Muscle layer of colon (tissue), 2 donors: ENCODE results near the gene NAT14.
"Not testable (repeated sequence)": the region's sequence is repeated elsewhere in the genome, so short reads cannot be mapped to it uniquely, and the experiment has no call there.

Experiments
- H3K27ac ChIP-seq: one replicate; pipeline ENCODE4 v1.7.0; 2013; ENCODE audit warnings: low read depth, mild to moderate bottlenecking, low read length, moderate library complexity
- H3K27me3 ChIP-seq, 2 donors: one replicate each; pipeline ENCODE4 v1.7.0; 2013; ENCODE audit warnings: low read length in 2 of 2, mild to moderate bottlenecking in 2 of 2; ENCODE audit not compliant: insufficient read depth in 2 of 2, control insufficient read depth in 1 of 2
- H3K36me3 ChIP-seq: one replicate; pipeline ENCODE4 v1.7.0; 2013; ENCODE audit warnings: mild to moderate bottlenecking, low read length; ENCODE audit not compliant: insufficient read depth
- H3K4me1 ChIP-seq: one replicate; pipeline ENCODE4 v1.7.0; 2013; ENCODE audit warnings: mild to moderate bottlenecking, low read length; ENCODE audit not compliant: insufficient read depth
- H3K4me3 ChIP-seq, 2 donors: one replicate each; pipeline ENCODE4 v1.7.0; 2013; ENCODE audit warnings: low read length in 2 of 2, low read depth in 1 of 2, mild to moderate bottlenecking in 1 of 2, moderate library complexity in 1 of 2
- H3K9ac ChIP-seq: one replicate; pipeline ENCODE4 v1.7.0; 2013; ENCODE audit warnings: low read length
- H3K9me3 ChIP-seq: one replicate; pipeline ENCODE4 v1.7.0; 2013; ENCODE audit warnings: mild to moderate bottlenecking, low read length
- donor health status: abdominal sarcoma.
- donor health status: Adenocarcinoma of cecum.

Gene NAT14

DNA sequence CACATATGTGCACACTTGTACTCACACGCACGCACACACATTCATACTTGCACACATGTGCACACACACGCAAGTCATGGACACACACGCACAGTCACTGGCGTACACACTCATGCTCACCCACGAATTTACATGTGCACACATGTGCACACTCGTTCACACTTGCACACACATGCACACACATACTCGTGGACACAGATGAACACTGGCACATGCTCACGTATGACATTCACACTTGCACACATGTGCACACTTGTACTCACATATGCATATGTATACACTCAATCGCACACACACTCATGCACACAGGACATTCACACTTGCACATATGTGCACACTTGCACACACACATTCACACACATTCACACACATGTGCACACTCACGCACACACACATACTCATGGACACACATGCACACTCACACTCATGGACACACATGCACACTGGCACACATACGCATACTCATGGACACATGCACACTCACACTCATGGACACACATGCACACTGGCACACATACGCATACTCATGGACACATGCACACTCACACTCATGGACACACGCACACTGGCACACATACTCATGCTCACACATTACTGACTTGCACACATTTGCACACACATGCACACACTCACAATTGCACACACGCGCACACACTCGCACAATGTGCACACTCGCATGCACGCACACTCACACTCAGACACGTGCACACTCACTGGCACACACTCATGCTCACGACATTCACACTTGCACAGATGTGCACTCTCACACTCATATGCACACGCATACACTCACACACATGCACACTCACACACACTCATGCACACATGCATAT lies 42.4 kb downstream of the NAT14 start:
- H3K4me3 ChIP-seq, result no peak overlapping the region
- peaks cover 8% of the 10 kb centered on the region for H3K4me1 ChIP-seq
- H3K9me3 ChIP-seq, result no peaks in the 10 kb centered on the region

DNA sequence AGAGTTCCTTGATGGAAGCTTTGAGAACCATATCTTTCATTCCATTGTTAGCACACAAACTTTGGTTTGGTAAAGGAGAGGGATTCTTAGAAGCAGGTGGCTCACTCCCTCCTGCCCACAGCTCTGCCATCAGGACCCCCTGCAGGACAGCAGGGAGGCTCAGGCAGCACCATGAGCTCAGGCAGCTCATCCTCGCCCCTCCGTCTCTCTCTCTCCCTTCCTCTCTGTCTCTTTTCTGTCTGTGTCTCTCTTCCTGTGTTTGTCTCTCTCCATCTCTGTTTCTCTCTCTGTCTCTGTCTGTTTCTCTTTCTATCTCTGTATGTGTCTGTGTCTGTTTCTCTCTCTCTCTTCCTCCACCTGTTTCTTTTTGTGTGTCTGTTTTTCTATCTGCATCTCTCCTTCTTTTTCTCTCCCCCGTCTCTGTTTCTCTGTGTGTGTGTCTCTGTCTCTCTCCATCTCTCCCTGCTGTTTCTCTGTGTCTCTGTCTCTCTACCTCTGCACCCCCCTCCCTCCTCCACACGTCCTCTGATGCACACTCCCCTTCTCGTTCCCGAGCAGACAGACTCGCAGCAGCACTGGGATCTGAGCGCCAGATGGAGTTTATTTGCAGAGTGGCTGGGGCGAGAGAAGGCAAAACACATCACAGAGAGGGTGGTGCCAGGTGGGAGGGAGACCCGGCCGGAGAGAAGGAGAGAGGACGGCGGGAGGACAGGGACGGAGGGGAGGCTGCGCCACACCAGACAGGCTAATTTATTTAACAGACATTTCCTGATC lies 43.2 kb downstream of the NAT14 start:
- no peak overlapping the region for H3K9ac ChIP-seq
- no peaks in the 10 kb centered on the region for H3K9me3 ChIP-seq
- peaks cover 8% of the 10 kb centered on the region for H3K4me1 ChIP-seq
- H3K27ac ChIP-seq, result no peak overlapping the region
- no peaks in the 10 kb centered on the region for H3K36me3 ChIP-seq
- peaks cover 0 to 6% of the 10 kb centered on the region in 2 donors for H3K27me3 ChIP-seq
- H3K4me3 ChIP-seq, result no peak overlapping the region

More for the DNA sequence above, 42.4 kb downstream of the NAT14 start:
- Histone ChIP-seq H3K9ac (no peak overlapping the region), H3K27ac (no peak overlapping the region), H3K27me3 (peaks cover 0 to 6% of the 10 kb centered on the region in 2 donors), H3K36me3 (no peaks in the 10 kb centered on the region)

DNA sequence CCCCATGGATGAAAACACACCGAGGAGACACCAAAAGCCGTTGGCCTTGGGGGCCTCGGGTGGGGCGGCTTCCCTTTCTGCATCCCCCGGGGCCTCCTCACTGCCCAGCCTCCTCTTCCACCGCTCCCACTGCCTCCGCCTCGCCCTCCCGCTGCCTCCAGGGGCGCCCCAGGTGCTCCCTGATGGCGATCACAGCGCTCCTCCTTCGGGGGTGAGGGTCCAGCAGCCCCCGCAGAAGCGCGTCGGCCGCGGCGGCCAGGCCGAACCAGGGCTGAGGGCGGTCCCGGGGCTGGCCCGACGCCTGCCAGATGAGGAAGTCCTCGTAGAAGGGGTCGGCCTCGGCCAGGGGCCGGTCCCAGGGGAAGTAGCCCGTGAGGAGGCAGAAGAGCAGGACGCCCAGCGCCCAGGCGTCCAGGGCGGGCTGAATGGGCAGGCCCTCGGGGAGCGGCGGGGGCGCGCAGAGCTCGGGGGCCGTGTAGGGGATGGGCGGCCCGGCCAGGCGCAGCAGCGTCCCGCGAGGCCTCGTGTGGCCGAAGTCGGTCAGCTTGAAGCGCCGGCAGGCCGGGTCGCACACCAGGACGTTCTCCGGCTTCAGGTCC lies 44.7 kb downstream of the NAT14 start:
- Histone ChIP-seq H3K36me3 (no peaks in the 10 kb centered on the region), H3K27me3 (peaks cover 0 to 6% of the 10 kb centered on the region in 2 donors), H3K4me3 (no peak overlapping the region), H3K27ac (no peak overlapping the region), H3K9me3 (no peaks in the 10 kb centered on the region), H3K9ac (no peak overlapping the region), H3K4me1 (peaks cover 8% of the 10 kb centered on the region)

DNA sequence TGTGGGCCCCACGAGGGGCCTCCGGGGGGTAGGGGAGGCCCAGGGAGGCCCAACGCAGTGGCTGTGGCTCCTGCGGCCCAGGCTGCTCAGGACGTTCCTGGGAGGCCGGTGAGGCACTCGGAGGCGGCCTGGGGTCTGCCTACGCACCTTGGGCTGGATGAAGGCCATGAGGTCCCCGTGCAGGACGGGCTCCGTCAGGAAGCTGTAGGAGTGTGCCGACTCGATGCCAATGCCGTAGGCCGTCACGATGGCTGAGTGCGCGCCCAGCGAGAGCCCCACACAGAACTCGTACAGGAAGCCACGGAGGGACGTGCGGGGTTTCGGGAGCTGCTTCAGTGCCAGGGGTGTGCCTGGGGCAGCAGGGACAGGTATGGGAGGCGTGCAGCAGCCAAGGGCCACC lies 46.0 kb downstream of the NAT14 start:
- Histone ChIP-seq H3K4me3 (no peak overlapping the region), H3K4me1 (peaks cover 8% of the 10 kb centered on the region), H3K9me3 (no peaks in the 10 kb centered on the region), H3K27me3 (peaks cover 0 to 6% of the 10 kb centered on the region in 2 donors), H3K36me3 (no peaks in the 10 kb centered on the region), H3K9ac (no peak overlapping the region), H3K27ac (no peak overlapping the region)

DNA sequence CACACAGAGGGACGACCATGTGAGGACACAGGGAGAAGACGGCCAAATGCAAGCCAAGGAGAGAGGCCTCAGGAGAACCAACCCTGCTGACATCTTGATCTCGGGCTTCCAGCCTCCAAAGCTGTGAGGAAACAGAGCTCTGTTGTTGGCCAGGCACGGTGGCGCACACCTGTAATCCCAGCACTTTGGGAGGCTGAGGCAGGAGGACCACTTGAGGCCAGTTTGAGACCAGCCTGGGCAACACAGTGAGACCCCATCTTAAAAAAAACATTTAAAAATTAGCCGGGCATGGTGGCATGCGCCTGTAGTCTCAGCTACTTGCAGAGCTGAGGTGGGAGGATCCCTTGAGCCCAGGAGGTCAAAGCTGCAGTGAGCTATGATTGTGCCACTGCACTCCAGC lies 49.3 kb downstream of the NAT14 start:
- not testable (repeated sequence) for H3K9ac ChIP-seq, H3K27ac ChIP-seq, H3K4me3 ChIP-seq, H3K9me3 ChIP-seq, H3K36me3 ChIP-seq, H3K27me3 ChIP-seq, H3K4me1 ChIP-seq

DNA sequence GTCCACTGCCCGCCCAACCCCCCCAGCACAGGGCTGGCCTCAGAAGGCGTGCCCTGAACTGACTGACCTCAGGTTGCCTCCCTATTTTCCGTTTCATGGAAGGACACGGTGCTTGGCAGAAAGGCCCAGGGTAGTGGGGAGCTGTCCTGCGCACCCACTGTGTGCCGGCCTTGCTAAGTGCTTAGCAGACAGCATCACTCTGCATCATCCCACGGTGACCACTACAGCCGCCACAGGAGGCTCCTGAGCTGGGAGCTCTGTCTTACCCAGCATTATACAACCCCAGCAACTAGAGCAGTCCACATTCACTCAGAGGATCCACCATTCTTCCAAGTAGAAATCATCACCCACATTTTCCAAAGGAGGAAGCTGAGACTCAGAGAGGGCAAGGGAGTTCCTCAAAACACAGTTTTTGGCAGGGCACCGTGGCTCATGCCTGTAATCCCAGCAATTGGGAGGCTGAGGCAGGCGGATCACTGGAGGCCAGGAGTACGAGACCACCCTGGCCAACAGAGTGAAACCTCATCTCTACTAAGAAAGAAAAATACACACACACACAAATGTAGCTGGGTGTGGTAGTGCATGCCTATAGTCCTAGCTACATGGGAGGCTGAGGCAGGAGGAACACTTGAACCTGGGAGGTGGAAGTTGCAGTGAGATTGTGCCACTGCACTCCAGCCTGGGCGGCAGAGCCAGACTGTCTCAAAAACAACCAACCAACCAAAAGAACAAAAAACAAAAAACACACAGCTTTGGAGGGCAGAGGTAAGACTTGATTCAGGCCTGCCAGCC lies 50.4 kb downstream of the NAT14 start:
- Histone ChIP-seq H3K36me3 (no peaks in the 10 kb centered on the region), H3K9ac (no peak overlapping the region), H3K27me3 (peaks cover 0 to 4% of the 10 kb centered on the region in 2 donors), H3K4me3 (no peak overlapping the region), H3K27ac (no peak overlapping the region), H3K9me3 (no peaks in the 10 kb centered on the region), H3K4me1 (no peaks in the 10 kb centered on the region)

DNA sequence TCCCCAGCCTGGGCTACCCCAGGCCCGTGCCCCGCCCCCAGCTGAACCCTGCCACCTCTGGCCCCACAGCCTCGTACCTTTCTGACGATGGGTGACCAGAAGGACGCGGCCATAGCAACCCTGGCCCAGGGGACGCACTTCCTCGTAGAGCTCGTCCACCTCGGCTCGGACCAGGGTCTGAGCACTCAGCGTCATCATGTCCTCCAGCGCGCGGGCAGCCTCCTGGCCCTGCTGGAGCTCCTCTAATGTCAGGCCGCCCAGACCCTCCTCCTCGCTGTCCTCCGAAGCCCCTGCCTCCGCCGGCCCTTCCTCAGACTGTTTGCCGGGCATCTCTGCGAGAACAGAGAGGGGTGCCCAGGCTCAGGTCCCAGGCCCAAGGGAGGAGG lies 51.0 kb downstream of the NAT14 start:
- Histone ChIP-seq H3K9me3 (no peaks in the 10 kb centered on the region), H3K4me3 (no peak overlapping the region), H3K9ac (no peak overlapping the region), H3K36me3 (no peaks in the 10 kb centered on the region), H3K4me1 (no peaks in the 10 kb centered on the region), H3K27ac (no peak overlapping the region), H3K27me3 (peaks cover 0 to 4% of the 10 kb centered on the region in 2 donors)

DNA sequence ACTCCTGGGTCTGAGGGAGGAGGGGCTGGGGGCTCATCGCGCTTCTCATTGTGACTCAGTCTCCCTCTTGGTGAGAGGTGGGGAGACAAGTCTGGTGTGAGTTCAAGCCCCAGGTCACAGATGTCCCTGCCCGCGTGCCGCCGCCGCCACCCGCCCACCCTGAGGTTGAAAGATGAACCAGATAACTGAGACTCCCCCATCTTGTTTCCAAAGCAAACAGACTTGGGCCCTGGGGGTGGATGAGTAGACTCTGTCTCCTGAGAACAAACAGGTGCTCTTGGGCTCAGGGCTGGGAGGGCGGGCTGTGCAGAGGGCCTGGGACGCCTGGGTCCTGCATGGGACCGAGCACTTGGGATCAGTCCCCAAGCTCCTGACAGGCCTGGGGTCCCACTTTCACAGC lies 51.4 kb downstream of the NAT14 start:
- Histone ChIP-seq H3K4me1 (no peaks in the 10 kb centered on the region), H3K36me3 (no peaks in the 10 kb centered on the region), H3K4me3 (no peak overlapping the region), H3K27ac (no peak overlapping the region), H3K9me3 (no peaks in the 10 kb centered on the region), H3K9ac (no peak overlapping the region), H3K27me3 (peaks cover 0 to 4% of the 10 kb centered on the region in 2 donors)
